HG03439 (cell line): Measurements from ENCODE around the gene SNRK.
"Not testable (repeated sequence)": the region's sequence is repeated elsewhere in the genome, so short reads cannot be mapped to it uniquely, and the experiment has no call there.

ENCODE experiments used
- ATAC-seq: cut with Tn5 transposase; IDR thresholded peaks from one replicate; pipeline ENCODE4 v1.9.1; 2021; ENCODE audit warnings: mild to moderate bottlenecking, moderate library complexity; ENCODE audit not compliant: unreplicated experiment

Gene SNRK

DNA sequence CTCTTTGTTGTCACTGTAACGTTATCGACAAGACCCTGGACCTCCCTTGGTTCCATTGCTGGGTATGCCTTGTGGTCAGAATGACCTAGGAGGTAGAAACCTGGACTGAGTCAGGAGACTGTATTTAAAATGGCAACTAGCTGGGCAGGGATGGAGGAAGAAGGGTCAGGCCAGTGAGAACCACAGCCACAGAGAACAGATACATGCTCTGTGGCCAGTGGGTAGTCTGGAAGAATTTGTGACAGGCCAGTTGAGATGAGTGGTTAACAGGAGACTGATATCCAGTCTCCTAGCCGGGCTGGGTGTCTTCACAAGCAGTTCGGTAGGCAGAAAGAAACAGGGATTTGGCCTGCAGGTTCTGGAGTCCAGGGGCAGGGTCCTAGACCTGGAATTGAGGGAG lies 58.9 kb downstream of the SNRK start:
- no peak for ATAC-seq

DNA sequence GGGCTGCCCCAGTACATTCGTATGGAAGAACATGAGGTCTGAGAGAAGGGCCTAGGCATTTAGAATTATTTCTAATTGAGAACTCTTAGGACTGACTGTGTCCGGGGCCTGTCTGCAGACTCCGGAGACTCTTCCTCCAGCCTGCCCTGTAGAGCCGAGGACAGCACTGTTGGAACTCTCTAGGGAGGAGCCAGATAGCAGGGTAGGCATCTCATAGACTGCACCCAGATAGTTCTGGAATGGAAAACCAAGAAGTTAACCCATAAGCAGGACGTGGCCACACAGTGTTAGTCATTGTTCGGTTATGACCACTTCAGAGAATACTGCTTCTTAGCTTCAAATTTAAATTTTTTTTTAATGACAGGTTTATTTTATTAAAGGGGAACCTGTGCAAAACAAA lies 59.5 kb downstream of the SNRK start:
- no peak for ATAC-seq

DNA sequence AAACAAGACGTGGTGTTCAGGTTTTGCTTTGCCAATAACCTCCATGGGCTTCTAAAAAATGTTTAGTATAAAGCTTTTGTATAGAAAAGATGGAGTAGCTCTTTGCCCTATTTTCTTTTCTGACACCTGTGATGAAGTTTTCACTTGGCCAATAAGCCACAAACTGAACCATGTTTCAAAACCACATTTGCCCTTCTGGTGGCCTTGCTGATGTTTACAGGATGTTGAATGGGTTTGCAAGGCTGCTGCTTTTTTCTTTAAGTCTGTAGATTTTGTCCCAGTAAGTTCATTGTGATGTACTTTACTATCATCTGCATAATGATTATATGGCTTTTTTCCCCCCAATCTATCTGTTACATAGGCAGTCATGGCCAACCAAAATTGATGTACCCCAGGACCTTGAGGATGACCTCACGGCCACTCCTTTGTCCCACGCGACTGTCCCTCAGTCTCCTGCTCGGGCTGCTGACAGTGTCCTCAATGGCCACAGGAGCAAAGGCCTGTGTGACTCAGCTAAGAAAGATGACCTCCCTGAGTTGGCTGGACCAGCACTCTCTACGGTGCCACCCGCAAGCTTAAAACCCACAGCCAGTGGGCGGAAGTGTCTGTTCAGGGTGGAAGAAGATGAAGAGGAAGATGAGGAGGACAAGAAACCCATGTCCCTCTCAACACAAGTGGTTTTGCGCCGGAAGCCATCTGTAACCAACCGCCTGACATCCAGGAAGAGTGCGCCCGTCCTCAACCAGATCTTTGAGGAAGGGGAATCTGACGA lies 60.8 kb downstream of the SNRK start:
- no peak for ATAC-seq

DNA sequence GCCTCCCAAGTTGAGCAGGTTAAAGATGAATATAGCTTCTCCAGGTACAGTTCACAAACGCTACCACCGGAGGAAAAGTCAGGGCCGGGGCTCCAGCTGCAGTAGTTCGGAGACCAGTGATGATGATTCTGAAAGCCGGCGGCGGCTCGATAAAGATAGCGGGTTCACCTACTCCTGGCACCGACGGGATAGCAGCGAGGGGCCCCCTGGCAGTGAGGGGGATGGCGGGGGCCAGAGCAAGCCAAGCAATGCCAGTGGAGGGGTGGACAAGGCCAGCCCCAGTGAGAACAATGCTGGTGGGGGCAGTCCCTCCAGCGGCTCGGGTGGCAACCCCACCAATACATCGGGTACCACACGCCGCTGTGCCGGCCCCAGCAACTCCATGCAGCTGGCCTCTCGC lies 61.4 kb downstream of the SNRK start:
- ATAC-seq = no peak

DNA sequence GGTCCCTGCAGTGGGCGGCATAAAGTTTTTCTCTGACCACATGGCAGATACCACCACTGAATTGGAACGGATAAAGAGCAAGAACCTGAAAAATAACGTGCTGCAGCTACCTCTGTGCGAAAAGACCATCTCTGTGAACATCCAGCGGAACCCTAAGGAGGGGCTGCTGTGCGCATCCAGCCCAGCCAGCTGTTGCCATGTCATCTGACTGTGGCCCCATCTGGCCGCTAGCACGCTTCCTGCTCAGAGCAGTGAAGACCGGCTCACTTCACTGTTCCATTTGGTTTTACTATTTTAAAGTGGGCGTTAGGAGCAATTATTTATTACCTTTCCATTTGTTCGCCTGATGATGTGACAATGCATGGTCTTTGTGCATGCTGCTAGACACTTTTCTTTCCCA lies 62.0 kb downstream of the SNRK start:
- no peak for ATAC-seq

DNA sequence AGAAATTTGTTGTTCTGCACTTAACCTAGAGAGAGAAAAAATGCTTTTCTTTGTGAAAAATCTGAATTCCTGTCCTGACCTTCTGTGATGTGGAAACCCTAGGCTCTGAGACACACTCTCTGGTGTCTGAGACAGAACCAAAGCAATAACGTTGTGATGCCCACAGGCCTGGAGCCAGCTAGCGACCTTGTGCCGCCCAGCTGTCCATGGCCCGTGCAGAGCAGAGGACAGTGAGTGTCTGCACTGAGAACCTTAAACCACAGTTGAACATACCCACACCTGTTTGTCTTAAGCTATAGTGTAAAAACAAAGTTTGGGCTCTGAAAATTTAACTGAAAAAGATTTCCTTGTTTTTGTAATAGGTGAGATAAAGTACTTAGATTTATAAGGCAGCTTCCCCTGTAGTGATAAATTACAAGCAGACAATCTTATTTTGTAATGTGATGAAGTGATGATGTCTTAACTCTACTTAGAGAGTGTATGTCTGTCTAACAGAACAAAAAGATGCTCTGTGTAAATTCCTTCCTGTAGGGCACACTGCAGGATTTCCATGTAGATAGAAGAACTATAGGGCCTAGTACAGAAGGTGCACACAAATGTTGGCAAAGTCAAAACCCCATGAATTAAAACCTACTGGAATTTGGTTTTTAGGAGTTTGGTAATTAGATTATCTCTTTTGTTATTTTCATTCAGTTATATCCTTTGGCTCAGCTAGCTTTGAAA lies 62.7 kb downstream of the SNRK start:
- no peak for ATAC-seq

DNA sequence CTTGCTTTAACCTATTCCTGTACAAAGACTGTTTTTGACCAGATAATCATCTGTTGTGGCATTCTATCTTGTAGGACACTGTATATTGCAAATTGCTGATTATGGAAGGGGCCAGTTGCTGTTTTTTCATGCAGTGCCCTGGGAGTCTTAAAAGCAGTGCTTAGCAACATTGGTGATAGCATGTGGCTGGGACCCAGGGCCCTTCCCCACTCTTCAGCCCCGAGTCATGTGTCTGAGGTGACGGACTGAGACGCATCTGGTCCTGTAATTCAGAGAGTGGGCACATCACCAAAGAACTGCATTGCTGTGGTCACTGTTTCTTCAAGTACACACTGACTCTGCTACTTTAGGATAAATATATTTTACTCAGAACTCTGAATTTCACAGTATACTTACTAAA lies 63.4 kb downstream of the SNRK start:
- no peak for ATAC-seq

DNA sequence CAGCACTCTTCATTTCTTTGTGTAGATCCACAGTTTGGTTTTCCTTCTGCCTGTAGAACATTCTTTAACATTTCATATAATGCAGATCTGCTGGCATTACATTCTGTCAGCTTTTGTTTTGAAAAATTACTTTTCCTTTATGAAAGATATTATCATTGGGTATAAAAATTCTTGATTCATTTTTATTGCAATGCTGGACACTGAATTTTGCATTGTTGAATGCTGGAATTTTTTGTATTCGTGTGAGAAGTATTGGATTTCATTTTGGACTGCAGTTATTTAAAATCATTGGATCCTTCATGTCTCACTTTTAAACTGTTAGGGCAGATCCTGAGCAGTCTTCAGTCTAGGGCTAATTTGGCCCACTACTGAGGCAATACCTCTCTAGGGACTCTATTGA lies 67.1 kb downstream of the SNRK start:
- no peak for ATAC-seq

DNA sequence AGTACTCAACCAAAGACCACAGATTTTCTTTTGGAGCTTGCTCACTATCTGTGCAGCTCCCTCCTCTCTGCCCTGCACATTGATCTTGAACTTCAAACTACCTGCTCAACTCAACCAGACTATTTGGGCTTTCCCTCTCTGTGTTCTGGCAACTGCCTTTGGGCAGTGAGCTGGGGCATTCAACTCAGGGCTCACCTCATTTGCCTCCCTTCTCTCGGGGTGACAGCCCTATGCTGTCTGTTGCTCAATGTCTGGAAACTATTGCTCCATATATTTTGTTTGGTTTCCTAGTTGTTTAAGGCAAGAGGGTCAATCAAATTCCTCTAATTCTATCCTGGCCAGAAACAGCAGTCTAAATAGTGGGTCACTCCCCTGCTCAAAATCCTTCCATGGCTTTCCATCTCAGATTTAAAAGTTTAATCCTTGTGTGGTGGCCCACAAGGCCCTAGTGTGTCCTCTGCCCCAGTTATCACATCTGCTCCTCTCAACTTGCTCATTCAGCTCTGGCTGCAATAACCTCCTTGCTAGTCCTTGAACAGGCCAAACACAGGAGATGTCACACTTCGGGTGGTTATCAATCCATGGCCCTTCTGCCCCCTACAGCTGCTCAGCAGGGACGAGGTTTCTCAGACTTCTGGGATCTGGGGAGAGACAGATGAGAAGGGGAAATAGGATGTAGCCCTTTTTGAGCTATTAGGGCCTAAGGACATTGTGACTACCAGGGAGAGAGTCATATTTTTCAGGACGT lies 67.8 kb downstream of the SNRK start:
- no peak for ATAC-seq

DNA sequence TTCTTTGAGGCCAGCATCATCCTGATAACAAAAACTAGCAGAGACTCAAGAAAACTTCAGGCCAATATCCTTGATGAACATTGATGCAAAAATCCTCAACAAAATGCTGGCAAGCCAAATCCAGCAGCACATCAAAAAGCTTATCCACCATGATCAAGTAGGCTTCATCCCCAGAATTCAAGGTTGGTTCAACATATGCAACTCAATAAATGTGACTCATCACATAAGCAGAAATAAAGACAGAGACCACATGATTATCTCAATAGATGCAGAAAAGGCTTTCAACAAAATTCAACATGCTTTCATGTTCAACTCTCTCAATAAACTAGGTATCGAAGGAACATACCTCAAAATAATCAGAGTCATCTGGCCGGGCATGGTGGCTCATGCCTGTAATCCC lies 69.7 kb downstream of the SNRK start:
- ATAC-seq = not testable (repeated sequence)

DNA sequence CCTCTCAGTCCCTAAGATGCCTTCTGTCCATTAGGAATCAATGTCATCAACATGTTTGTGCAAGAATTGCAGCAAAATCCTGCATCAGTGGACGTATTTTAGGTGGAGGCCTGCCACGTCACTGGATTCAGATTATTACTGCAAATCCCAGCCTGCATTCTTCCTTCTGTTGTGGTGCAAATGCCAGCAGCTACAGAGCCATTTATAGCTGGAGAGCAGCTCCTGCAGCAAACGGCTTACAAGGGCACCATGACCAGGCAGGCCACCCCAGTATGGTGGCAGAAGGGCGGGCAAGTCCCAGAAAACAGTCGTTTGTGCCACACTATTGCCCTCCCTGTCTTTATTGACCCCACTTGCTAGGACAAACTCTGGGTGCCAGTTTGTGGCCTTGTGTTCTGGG lies 74.7 kb downstream of the SNRK start:
- no peak for ATAC-seq

DNA sequence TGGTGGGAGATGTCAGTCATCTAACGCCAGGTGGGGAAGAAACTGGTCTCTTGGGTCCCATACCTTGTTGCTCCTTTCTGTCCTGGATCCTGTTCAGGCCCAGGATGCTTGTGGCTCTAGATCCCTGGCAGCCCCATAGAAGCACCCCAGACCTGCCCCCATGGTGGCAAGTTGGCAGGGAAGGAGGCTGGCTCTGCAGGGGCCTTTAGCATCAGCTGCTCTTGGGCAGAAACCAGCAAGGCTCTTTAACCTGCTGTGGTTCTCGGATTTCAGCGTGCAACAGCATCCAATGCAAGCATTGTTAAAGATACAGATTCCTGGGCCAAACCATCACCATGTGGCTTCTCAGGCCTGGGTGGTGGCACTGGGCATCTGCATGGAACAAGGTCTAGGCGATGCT lies 75.8 kb downstream of the SNRK start:
- ATAC-seq = no peak

DNA sequence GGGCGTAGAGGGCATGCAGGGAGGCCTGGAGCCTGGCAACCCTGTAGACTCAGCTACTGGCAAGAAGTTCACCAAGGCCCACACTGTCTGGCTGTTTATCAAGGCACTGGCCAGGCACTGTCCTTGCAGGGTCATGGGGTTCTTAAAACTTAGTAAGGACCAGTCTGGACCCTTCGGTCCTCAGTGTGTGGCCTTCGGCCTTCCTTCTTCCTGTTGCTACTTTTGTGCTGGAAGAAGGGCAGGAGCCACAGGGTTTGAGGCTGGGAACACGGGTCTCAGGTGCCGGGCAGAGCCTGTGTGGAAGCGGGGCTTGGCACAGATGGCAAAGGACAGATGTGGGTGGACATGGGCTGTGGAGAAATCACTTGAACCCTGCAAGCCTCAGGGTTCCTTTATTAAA lies 76.6 kb downstream of the SNRK start:
- no peak for ATAC-seq

DNA sequence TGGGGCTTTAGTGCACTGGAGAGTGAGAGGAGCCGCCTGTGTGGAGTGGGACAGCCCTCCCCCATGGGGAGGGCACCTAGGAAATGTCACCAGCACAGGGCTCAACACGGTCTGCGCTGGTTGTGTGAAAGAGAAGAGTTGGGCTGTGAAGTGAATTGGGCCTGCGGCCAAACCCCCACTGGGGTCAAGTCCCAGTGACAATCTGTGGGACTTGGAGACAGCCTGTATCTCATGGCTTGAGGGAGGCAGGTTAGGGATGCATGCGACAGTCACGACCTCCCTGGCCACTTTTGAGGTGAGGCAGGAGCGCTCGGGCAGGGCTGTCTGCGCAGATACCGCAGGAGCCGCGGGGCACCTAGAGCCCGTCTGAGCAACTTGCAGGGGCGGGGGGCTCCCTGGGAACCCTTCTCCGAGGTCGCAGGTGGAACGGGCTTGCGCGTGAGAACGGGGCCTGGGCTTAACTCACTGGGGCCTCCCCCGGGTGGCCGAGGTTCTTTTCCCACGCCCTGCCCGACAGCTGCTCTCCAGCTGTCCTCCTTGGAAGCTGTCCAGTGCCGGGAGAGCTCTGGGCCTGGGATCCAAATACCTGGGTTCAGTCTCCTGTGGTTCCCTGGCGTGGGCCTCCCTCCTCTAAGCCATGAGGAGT lies 77.4 kb downstream of the SNRK start:
- no peak for ATAC-seq

DNA sequence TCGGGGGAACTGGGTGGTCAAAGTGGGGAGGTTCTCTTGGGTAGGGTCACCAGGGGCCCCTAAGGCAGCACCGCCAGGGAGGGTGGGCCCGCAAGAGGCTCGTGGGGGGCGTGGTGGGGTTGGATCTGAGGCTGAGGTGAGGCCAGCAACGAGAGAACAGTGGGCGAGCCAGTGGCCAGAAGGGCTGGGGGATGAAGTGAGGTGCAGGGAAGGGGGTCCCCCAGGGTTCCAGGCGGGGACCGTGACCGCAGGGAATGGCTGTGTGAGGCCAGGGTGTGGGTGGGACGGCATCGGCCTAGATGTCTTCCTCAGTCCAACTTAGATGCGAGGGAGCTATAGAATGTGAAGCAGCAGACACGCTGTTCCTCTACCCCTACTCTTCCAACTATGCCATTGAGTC lies 78.2 kb downstream of the SNRK start:
- no peak for ATAC-seq

DNA sequence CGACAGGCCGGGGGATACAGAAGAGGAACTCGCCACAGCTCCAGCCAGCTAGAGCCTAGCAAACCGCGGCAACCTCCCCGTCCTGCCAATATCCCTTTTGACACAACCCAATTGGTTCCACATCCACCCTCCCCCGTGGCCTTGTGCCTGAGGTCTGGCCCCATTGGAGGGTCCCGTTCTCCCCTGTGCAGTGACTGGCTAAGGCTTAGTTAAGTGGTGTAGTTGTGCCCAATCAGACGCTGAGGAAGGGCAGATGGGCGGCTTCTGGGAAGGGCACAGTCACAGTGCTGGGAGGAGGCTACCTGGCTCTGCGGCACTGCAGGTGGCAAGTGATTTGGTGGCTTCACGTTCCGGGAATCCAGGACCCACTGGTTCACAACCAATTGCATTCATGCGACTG lies 78.6 kb downstream of the SNRK start:
- ATAC-seq = no peak

DNA sequence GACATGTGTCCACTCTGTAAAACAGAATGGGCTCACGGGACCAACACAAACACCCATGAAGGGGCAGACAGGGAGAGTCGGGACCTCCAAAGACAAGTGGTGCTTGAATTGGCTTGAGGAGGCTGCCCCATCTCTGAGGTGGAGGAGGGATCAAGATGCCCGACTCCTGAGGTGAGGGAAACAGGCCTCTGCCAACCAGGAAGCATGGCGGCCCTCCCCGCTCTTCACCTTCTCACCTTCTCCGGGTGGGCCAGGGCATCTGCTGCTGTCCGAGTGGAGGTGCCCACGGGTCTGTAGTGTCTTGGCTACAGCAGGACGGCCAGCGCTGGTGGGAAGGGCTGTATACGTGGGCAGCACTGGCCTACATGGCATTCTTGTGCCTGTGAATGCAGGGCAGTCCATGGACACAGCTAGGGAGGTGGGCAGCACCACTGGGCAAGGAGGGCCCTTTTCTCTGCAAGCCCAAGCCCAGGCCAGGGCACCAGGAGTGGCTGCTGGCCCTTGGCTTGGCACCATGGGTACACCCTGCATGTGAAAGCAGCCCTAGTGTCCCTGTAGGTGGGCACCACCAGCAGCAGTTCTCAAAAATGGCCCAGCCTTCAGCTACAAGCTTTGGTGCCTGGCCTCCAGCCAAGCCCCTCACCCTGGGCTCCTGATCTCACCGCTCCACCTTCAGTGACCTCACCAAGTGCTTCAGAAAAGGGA lies 79.4 kb downstream of the SNRK start:
- no peak for ATAC-seq

DNA sequence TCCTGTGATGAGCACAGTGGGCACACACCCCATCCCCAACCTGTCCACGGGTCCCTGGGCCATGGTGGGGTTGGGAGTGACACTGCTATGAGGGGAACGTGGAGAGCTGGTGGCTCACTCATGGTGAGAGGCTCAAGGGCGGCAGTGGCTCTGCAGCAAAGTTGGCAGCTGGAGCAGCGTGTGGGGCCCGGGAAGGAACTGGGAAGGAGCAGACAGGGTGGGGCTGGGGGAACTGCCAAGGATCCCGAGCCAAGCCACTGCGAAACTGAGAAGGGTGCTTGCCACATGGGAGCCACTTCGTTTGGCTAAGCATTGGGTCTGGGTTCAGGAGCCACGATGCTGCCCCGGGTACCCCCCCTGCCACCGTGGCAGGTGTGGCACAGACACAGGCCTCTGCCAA lies 80.1 kb downstream of the SNRK start:
- no peak for ATAC-seq

DNA sequence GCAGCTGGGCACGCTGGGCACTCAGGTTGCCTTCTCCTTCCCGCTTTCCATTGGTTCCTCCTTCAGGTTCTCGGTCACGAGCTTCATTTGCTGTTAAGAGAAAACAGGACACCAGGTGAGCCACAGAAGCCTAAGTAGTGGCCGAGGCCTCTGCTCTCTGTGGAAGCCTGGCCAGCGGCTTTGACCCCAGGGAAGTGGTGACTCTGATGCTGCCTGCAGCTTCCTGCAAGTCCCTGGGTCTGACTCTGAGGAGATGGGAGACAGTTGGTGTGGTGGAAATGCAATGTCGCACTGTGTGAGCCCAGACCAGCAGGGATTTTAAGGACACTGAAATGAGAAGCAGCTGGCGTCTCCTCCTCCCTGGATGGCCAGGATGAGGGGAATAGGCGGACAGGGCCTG lies 80.5 kb downstream of the SNRK start:
- no peak for ATAC-seq

DNA sequence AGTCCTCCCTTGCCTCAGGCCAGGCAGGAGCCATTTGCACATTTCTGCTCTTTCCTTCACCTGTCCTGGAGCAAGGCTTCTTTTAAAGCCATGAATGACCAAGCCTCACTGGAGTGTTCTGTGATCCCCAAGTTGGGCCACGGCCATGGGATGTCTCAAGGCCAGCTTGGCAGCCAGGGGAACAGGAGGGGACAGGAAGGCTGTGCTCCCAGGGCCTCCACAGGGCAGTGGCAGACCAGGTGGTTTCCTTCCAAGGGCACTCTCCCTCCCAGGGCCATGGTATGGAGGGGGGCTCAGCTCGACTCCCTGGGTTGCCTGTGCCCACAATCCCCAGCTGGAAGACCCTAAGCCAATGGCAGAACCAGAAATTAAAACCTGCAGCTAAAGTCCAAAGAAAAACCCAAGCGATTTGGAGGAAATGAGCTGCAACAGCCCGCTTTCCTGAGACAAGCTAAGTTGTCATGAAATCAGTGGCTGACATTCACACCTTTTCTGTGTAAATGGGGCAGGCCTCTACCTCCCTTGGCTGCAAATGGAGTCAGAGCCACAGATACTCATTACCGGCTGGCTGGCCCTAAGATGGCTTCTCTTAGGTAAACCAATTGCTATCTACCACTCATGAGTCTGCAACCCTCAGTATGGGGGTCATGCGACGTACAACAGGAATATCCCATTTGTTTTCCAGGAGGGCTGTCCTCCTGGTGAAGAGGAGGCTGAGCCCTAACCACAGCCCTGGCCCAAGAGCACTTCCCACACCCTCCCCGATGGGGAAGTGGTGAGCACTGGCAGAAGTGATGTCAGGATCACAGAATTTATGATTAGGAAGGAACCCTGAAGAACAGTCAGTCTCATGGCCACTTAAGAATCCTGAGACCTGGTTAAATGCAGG lies 83.3 kb downstream of the SNRK start:
- ATAC-seq = no peak
